ENCODE measurements around the gene PTGDS. TPM values are rescaled to one million over a fixed set of nuclear protein-coding genes. Genes with fewer than 3 reads are reported as not detected.

Gene PTGDS
- total RNA-seq, 1 experiment from 2014 or later, result 2.2 TPM

DNA sequence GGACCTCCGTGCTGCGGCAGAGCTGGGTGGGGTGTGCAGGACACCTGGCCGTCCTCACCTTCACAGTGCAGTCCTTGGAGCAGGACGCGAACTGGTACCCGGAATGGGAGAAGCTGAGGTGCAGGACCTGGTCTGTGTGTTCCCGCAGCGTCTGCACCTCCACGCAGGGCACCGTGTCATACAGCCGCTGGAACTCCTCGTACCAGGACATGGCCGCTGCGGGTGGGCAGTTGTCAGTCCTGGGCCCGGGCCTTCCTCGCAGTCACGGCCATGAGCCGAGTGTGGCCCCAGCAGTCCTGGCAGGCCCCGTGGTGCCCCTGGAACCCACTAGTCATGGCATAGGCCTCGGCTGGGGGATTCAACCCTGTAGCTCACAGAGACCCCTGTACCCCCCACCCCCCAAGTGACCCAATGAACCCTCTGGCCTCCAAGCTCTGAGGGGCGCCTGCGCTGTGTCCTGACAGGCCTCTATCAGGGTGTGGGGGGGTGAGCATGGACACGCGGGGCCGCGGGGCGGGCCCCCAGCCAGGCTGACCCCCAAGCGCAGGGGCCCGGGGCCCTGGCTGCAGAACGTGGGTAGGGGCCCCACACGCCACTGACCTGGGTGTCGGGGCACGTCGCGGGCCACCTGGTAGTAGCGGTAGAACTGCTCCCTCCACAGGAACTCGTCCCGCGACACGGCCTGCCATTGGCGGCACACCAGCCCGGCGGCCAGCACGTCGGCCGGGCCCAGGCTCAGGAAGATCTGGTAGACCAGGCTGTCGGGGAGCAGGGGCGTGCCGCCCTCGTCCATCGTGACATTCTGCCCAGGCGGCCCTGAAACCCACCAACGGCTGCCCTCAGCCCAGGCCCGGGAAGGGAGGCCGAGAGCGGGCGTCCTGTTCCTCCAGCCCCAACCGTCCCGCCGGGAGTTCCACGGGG, 33.8 kb upstream of the PTGDS start (continued):
- no peak for TF ChIP-seq SMAD4 (CRISPR knock-in tag; IDR thresholded peaks at IDR 0.05)
- no peak for TF ChIP-seq ZNF317 (CRISPR knock-in tag; IDR thresholded peaks at IDR 0.05; ENCODE audit: borderline replicate concordance, low read depth)
- TF ChIP-seq IRF1 (CRISPR knock-in tag; IDR thresholded peaks at IDR 0.05), result no peak
- TF ChIP-seq, protein P1, sequence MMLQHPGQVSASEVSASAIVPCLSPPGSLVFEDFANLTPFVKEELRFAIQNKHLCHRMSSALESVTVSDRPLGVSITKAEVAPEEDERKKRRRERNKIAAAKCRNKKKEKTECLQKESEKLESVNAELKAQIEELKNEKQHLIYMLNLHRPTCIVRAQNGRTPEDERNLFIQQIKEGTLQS (CRISPR knock-in tag; conservative IDR thresholded peaks at IDR 0.05), result no peak
- TF ChIP-seq NR2C2 (CRISPR knock-in tag; IDR thresholded peaks at IDR 0.05), result no peak
- TF ChIP-seq, protein P2, sequence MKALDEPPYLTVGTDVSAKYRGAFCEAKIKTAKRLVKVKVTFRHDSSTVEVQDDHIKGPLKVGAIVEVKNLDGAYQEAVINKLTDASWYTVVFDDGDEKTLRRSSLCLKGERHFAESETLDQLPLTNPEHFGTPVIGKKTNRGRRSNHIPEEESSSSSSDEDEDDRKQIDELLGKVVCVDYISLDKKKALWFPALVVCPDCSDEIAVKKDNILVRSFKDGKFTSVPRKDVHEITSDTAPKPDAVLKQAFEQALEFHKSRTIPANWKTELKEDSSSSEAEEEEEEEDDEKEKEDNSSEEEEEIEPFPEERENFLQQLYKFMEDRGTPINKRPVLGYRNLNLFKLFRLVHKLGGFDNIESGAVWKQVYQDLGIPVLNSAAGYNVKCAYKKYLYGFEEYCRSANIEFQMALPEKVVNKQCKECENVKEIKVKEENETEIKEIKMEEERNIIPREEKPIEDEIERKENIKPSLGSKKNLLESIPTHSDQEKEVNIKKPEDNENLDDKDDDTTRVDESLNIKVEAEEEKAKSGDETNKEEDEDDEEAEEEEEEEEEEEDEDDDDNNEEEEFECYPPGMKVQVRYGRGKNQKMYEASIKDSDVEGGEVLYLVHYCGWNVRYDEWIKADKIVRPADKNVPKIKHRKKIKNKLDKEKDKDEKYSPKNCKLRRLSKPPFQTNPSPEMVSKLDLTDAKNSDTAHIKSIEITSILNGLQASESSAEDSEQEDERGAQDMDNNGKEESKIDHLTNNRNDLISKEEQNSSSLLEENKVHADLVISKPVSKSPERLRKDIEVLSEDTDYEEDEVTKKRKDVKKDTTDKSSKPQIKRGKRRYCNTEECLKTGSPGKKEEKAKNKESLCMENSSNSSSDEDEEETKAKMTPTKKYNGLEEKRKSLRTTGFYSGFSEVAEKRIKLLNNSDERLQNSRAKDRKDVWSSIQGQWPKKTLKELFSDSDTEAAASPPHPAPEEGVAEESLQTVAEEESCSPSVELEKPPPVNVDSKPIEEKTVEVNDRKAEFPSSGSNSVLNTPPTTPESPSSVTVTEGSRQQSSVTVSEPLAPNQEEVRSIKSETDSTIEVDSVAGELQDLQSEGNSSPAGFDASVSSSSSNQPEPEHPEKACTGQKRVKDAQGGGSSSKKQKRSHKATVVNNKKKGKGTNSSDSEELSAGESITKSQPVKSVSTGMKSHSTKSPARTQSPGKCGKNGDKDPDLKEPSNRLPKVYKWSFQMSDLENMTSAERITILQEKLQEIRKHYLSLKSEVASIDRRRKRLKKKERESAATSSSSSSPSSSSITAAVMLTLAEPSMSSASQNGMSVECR (CRISPR knock-in tag; IDR thresholded peaks at IDR 0.05; ENCODE audit: borderline replicate concordance), result peak; percentile 70; the same call in 1 of the 2 replicates
- TF ChIP-seq USF2 (CRISPR knock-in tag; IDR thresholded peaks at IDR 0.05), result no peak
- 0 out of 2 replicates have a peak, but pooled peaks have one; percentile 23 for TF ChIP-seq NFATC4 (CRISPR knock-in tag; IDR thresholded peaks at IDR 0.05)
- no peak for TF ChIP-seq EMX1 (CRISPR knock-in tag; IDR thresholded peaks at IDR 0.05)
- no peak for TF ChIP-seq AFF4 (CRISPR knock-in tag; IDR thresholded peaks at IDR 0.05; ENCODE audit: borderline replicate concordance)
- no peak for TF ChIP-seq OVOL2 (CRISPR knock-in tag; IDR thresholded peaks at IDR 0.05; ENCODE audit: borderline replicate concordance)
- TF ChIP-seq, protein P3, sequence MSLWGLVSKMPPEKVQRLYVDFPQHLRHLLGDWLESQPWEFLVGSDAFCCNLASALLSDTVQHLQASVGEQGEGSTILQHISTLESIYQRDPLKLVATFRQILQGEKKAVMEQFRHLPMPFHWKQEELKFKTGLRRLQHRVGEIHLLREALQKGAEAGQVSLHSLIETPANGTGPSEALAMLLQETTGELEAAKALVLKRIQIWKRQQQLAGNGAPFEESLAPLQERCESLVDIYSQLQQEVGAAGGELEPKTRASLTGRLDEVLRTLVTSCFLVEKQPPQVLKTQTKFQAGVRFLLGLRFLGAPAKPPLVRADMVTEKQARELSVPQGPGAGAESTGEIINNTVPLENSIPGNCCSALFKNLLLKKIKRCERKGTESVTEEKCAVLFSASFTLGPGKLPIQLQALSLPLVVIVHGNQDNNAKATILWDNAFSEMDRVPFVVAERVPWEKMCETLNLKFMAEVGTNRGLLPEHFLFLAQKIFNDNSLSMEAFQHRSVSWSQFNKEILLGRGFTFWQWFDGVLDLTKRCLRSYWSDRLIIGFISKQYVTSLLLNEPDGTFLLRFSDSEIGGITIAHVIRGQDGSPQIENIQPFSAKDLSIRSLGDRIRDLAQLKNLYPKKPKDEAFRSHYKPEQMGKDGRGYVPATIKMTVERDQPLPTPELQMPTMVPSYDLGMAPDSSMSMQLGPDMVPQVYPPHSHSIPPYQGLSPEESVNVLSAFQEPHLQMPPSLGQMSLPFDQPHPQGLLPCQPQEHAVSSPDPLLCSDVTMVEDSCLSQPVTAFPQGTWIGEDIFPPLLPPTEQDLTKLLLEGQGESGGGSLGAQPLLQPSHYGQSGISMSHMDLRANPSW (CRISPR knock-in tag; conservative IDR thresholded peaks at IDR 0.05; ENCODE audit: low read depth), result no peak
- TF ChIP-seq ZNF138 (CRISPR knock-in tag; conservative IDR thresholded peaks at IDR 0.05), result no peak
- TF ChIP-seq CBFB (CRISPR knock-in tag; IDR thresholded peaks at IDR 0.05; ENCODE audit: low read depth), result no peak
